NCI-H82 (cell line): ENCODE data around the gene CTNNA1.
"Not testable (repeated sequence)": the region's sequence is repeated elsewhere in the genome, so short reads cannot be mapped to it uniquely, and the experiment has no call there.

ENCODE experiments used
- DNase-seq: peaks from one replicate; lab custom pipeline; 2025; lab: John Stamatoyannopoulos, UW

The CTNNA1 gene

GRCh38 chr5:138898742-138899141 is 145.5 kb downstream of the CTNNA1 start:
- DNase-seq = no peak

- DNase-seq = no peak
Measured at GRCh38 chr5:138900281-138900965, 147.2 kb downstream of the CTNNA1 start.

- no peak for DNase-seq
Measured at GRCh38 chr5:138901716-138902115, 148.5 kb downstream of the CTNNA1 start.

- no peak for DNase-seq
Measured at GRCh38 chr5:138903130-138903775, 150.0 kb downstream of the CTNNA1 start.

- DNase-seq = no peak
Measured at GRCh38 chr5:138905541-138905940, 152.3 kb downstream of the CTNNA1 start.

- peak; percentile 33 for DNase-seq
Measured at GRCh38 chr5:138909734-138910133, 156.5 kb downstream of the CTNNA1 start.

- peak; percentile 63 for DNase-seq
Measured at GRCh38 chr5:138910546-138911185, 157.4 kb downstream of the CTNNA1 start.

GRCh38 chr5:138911441-138911840 is 158.2 kb downstream of the CTNNA1 start:
- peak; percentile 67 for DNase-seq

- DNase-seq = no peak
Measured at GRCh38 chr5:138912093-138912492, 158.9 kb downstream of the CTNNA1 start.

- no peak for DNase-seq
Measured at GRCh38 chr5:138913773-138914172, 160.5 kb downstream of the CTNNA1 start.

GRCh38 chr5:138914338-138914737 is 161.1 kb downstream of the CTNNA1 start:
- no peak for DNase-seq

- no peak for DNase-seq
Measured at GRCh38 chr5:138918686-138919085, 165.5 kb downstream of the CTNNA1 start.

GRCh38 chr5:138920181-138920580 is 167.0 kb downstream of the CTNNA1 start:
- no peak for DNase-seq

GRCh38 chr5:138921362-138921761 is 168.1 kb downstream of the CTNNA1 start:
- not testable (repeated sequence) for DNase-seq

GRCh38 chr5:138922494-138922893 is 169.3 kb downstream of the CTNNA1 start:
- DNase-seq = peak; percentile 13

- no peak for DNase-seq
Measured at GRCh38 chr5:138925090-138925635, 171.9 kb downstream of the CTNNA1 start.

- no peak for DNase-seq
Measured at GRCh38 chr5:138926257-138926656, 173.0 kb downstream of the CTNNA1 start.

- no peak for DNase-seq
Measured at GRCh38 chr5:138926688-138927448, 173.6 kb downstream of the CTNNA1 start.

GRCh38 chr5:138927544-138927943 is 174.3 kb downstream of the CTNNA1 start:
- DNase-seq = no peak

- DNase-seq = peak; percentile 18
Measured at GRCh38 chr5:138927979-138928378, 174.8 kb downstream of the CTNNA1 start.

- DNase-seq = no peak
Measured at GRCh38 chr5:138929571-138929955, 176.3 kb downstream of the CTNNA1 start.
